GM18858 (cell line): ENCODE measurements around the gene PRC1.
A peak's percentile ranks its signal among the peaks of the same experiment; 100 is the strongest.
"Not testable (repeated sequence)": the region's sequence is repeated elsewhere in the genome, so short reads cannot be mapped to it uniquely, and the experiment has no call there.

ENCODE experiments used
- ATAC-seq: cut with Tn5 transposase; IDR thresholded peaks from one replicate; pipeline ENCODE4 v1.9.1; 2021; ENCODE audit not compliant: unreplicated experiment

Gene PRC1, protein sequence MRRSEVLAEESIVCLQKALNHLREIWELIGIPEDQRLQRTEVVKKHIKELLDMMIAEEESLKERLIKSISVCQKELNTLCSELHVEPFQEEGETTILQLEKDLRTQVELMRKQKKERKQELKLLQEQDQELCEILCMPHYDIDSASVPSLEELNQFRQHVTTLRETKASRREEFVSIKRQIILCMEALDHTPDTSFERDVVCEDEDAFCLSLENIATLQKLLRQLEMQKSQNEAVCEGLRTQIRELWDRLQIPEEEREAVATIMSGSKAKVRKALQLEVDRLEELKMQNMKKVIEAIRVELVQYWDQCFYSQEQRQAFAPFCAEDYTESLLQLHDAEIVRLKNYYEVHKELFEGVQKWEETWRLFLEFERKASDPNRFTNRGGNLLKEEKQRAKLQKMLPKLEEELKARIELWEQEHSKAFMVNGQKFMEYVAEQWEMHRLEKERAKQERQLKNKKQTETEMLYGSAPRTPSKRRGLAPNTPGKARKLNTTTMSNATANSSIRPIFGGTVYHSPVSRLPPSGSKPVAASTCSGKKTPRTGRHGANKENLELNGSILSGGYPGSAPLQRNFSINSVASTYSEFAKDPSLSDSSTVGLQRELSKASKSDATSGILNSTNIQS

GRCh38 chr15:90994417-90995311 is at the start of gene PRC1:
PRC1 (minus strand) TSS chr15:90994535; CDS start chr15:90994417, 118 bp downstream.
- peak; percentile 87 for ATAC-seq

GRCh38 chr15:91043202-91043874 is 49.0 kb upstream of the PRC1 start:
- no peak for ATAC-seq

- ATAC-seq, result no peak
These were observed 46.5 kb upstream of the PRC1 start for GRCh38 chr15:91040856-91041255.

DNA sequence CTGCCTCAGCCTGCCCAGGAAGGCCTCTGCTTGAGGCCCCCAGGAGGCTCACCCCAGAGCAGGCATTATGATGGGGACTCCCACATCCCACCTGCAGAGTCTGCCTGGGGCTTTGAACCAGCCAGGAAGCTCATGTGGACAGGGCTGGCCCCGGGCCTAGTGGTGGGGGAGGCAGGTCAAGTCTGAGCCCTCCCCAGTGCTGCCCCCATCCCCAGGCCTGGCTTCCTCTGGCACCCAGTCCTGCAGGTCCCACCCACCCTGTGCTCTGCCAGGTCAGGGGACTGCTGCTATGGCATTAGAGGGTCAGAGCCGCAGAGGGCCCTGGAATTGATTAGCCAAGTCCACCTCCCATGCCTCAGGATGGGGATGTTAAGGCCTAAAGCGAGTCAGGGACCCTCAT is 45.7 kb upstream of the PRC1 start:
- ATAC-seq, result no peak

DNA sequence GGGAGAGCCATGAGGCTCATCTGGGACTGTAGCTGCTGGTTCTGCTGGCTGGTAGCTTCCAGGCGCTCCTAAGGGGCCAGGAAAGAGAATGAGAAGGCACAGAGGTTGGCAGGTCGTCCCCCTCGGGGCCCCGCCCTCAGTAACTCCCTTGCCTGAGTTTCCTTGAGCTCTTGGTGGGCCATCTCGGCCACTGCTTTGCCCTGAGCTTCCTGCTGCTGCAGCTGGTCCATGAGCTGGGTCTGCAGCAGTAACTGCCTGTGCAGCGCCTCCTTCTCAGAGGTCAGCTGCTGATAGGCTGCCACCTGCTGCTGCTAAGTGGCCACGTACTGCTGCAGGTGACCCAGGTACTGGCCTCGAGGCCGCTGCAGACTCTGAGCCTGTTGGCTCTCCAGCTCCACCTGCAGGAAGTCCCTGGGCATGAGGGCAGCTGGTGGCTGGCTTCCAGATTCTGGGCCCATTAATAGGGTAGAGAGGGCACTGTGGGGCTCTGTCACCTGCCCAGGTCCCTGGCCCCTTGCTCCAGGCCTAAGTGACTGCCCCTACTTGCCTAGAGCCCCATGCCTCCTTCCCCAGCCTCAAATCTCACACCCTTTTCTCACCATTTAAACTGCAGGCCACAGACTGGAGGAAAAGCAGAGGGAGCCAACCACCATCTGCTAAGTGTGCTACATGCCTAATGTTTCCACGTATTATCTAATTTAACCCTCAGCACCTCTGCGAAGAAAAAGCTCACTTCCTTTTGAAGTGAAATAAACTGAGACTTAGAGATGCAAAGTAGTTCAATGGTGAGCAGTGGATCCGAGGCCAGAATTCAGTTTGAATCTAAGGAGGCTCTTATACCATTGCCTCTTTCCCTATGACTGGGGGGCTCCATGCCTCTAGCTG is 38.8 kb upstream of the PRC1 start:
- no peak for ATAC-seq

DNA sequence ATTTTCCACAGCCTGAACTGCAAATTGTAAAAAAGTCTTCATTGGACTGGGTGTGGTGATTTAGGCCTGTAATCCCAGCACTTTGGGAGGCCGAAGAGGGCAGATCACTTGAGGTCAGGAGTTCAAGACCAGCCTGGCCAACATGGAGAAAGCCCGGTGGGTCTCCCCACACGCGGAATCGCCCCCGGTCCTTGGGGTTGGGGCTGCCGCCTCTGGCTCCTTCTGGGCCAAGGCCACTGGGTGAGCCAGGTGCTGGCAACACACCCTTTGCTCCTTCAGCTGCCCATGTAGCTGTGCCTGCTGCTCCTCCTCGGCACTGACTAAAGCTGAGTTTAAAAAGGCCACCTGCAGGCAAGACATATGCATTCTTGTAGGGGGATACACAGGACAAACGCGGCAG is 37.5 kb upstream of the PRC1 start:
- no peak for ATAC-seq

DNA sequence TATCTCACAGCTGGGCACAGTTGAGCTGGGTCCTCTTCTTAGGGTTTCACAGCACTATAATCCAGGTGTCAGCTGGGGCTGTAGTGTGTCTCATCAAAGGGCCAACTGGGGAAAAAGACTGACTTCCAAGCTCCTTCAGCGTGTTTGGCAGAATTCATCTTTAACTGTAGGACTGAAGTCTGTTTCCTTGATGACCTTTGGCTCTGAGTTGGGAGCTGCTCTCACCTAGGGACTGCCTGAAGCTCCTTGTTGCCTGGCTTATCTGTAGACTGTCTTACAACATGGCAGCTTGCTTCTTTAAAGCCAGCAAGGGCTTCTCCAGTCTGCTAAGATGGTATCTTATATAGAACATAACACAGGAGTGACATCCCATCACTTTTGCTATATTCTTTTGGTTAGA is 33.3 kb upstream of the PRC1 start:
- no peak for ATAC-seq

DNA sequence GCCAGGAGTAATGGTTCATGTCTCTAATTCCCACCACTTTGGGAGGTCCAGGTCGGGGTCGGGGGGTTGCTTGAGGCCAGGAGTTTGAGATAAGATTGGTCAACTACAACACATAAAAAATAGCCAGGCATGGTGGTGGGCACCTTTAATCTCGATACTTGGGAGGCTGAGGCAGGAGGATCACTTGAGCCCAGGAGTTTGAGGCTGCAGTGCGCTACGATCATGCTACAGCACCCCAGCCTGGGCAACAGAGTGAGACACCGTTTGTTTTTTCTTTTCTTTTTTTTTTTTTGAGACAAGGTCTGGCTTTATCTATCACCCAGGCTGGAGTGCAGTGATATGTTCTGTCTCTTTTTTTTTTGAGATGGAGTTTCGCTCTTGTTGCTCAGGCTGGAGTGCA is 29.4 kb upstream of the PRC1 start:
- no peak for ATAC-seq

- no peak for ATAC-seq
These were observed 28.4 kb upstream of the PRC1 start for GRCh38 chr15:91022832-91023129.

DNA sequence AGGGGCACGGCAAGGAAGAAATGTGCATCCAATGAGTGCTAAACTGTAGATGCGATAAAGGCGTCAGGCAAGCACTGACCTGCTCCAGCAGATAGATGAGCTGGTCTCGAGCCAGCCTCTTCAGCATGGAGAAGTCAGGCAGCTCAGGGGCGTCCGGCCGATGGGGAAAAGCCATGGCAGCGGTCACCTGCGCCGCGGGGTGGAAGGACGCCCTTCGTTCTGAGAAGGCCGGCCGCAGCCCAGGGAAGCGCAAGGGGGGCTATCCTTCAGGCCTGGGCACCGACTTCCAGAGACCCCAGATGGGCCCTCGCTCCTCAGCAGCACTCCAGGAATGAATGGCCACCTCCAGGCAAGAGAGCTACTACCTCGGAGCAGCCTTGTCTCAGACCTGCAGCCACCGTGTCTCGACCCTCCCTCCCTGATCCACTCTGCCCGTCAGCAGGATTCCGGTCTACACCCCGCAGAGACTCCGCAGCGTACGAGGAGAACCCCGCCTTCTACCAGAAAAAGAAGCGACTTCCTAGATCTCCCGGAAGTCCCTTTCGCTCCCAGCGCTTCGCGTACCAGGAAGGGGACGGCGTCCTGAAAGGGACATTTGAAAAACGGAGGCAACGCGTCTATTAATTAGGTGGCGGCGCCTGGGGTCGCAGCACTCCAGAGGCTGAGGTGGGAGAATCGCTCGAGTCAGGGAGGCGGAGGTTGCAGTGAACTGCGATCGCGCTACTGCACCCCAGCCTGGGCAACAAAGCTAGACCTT is 27.9 kb upstream of the PRC1 start, which contains the start of gene VPS33B:
TSS of gene VPS33B (minus strand) at position 520 of the 757 bp plus-strand sequence. CDS start at position 175, 345 bp downstream.
- ATAC-seq, result no peak

DNA sequence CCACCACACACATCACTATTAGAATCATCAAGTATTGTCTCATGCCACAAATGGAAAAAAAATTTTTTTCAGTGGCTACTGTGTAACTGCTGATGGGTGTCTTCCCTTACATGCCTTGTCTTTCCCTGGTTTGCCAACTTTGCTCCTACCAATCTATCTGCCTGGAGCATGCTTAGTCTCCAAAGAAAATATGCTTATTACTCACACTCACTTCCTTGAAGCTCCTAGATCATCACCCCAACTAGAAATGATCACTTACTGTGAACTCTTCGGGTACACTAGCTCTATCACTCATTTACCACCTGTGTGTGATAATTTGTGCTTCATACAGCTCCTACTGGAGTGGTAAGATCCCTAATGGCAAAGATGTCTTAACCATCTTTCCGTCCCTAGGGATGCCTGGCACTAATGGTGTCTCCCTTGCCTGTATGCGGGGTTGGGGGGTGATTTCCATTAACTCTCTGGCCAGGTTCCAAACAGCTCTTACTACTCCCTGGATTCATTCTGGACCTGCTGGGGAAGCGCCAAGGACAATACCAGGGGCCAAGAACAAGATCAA is 27.3 kb upstream of the PRC1 start:
- ATAC-seq, result no peak

- no peak for ATAC-seq
These were observed 23.8 kb upstream of the PRC1 start for GRCh38 chr15:91018158-91018557.

GRCh38 chr15:91017716-91018115 is 23.4 kb upstream of the PRC1 start:
- no peak for ATAC-seq

GRCh38 chr15:91013701-91014100 is 19.4 kb upstream of the PRC1 start:
- ATAC-seq, result not testable (repeated sequence)

DNA sequence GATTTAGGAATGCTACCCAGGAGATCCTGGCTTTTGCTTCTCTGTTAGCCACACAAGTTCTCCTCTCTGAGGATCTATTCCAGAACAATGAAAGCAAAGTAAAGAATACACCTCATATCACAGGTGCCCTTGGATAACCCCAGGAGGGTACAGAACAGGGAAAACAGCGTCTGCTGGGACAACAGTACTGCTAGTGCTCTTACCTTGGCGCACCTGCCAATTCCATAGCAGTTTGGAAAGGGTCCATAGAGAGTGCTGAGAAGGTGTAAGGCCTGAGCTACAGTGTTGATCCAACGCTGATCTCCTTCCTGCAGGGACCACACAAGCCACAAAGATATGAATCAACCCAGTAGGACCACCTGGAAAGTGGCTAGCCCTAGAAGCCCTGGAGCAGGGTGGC is 12.9 kb upstream of the PRC1 start:
- no peak for ATAC-seq

DNA sequence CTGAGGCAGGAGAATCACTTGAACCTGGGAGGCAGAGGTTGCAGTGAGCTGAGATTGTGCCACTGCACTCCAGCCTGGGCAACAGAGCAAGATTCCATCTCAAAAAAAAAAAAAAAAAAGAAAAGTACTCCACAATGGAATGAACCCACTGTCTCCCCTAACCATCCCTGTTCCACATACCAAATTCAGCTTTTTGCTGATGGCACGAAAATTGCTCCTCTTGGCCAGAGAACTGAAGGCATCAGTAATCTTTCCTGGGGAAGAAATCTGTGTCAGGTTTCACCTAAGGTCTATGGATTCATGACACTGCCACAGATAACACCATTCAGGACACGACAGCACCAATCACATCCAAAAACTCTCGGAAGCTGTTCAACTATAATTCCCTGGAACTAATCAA is 6.9 kb upstream of the PRC1 start:
- no peak for ATAC-seq

DNA sequence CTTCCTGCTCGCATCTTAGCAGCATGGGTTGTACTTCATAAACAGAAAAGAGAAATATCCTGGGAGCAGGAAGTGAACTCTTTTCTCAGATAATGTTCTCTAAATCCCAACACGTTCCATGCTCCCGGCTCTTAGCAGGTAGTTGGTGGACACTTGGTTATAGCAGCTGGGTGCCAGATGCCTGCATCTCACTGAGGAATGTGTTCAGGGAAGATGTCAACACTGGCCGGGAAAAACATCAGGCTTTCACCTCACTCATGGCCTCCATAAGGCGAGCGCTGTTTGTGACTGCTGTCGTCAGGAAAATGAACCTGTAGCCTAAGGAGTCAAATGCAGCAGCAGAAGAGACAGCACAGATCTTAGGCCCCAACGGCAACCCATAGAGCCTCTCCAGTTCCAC is 4.4 kb upstream of the PRC1 start:
- ATAC-seq, result no peak

DNA sequence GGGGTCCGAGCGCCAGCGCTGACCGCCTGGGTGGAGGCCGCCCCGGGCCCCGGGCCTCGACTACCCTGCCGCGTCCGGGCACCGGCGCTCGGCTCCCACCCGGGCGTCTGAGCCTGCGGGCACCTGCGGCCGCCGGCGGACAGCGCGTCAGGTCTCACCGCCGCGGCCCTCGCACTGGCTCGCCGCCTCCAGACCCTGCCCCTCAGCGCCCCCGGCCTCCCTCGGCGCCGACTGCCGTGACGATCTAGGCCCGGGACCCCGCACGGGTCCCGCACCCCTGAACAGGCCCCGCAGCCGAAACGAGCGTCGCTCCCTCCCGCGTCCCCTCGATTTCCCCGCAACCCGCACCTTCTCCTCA is 297 bp downstream of the PRC1 start:
- no peak for ATAC-seq

- no peak for ATAC-seq
These were observed 2.6 kb downstream of the PRC1 start for GRCh38 chr15:90991587-90992285.
